Chondrocyte (in vitro differentiated cells): Measurements from ENCODE around the gene MKLN1. TPM values are rescaled to one million over a fixed set of nuclear protein-coding genes. Genes with fewer than 3 reads are reported as not detected.

Experiments
- DNase-seq: peaks from one replicate; pipeline ENCODE4 v3.0.0; 2021; ENCODE audit warnings: mixed read lengths, low spot score
- H3K27ac Mint-ChIP-seq: one replicate; pipeline ENCODE4 v1.8.0; 2021; ENCODE audit warnings: mild to moderate bottlenecking, moderate library complexity, mixed read lengths; ENCODE audit not compliant: unreplicated experiment
- H3K27me3 Mint-ChIP-seq: 2 replicates; pipeline ENCODE4 v1.8.0; 2021; ENCODE audit warnings: low read depth, mixed read lengths
- H3K36me3 Mint-ChIP-seq: 2 replicates; pipeline ENCODE4 v1.8.0; 2021; ENCODE audit warnings: low read depth, mixed read lengths
- H3K4me1 Mint-ChIP-seq: 2 replicates; pipeline ENCODE4 v1.8.0; 2021; ENCODE audit warnings: low read depth, mild to moderate bottlenecking, mixed read lengths
- H3K4me3 Mint-ChIP-seq: one replicate; pipeline ENCODE4 v1.8.0; 2021; ENCODE audit warnings: mild to moderate bottlenecking, moderate library complexity, mixed read lengths; ENCODE audit not compliant: unreplicated experiment
- H3K9me3 Mint-ChIP-seq: 2 replicates; pipeline ENCODE4 v1.8.0; 2021; ENCODE audit warnings: low read depth, mixed read lengths
- CTCF ChIP-seq: fragments of 200-600 bp; sonication (generic); IDR thresholded peaks from 2 replicates; pipeline ENCODE4 v1.5.0; 2021; ENCODE audit warnings: antibody characterized with exemption, mild to moderate bottlenecking, moderate library complexity
- total RNA-seq: library from RNA; stranded (reverse); gene quantifications from 3 replicates; pipeline ENCODE4 v1.2.1, GENCODE V29; 2021

Gene MKLN1
- total RNA-seq, 1 donor from 2014 or later = 33.4 TPM

GRCh38 chr7:131363719-131364118 lies 36.0 kb downstream of the MKLN1 start:
- Mint-ChIP-seq H3K4me1 (peaks cover 65% of the 10 kb centered on the region), H3K27ac (peak overlapping the region; percentile 69), H3K36me3 (no peaks in the 10 kb centered on the region), H3K9me3 (peaks cover 2% of the 10 kb centered on the region), H3K4me3 (no peak overlapping the region), H3K27me3 (no peaks in the 10 kb centered on the region)
- no peak for DNase-seq
- no peak for TF ChIP-seq CTCF

GRCh38 chr7:131364767-131365344 lies 37.2 kb downstream of the MKLN1 start:
- no peaks in the 10 kb centered on the region for H3K9me3 Mint-ChIP-seq
- H3K36me3 Mint-ChIP-seq = no peaks in the 10 kb centered on the region
- no peak overlapping the region for H3K27ac Mint-ChIP-seq
- peaks cover 60% of the 10 kb centered on the region for H3K4me1 Mint-ChIP-seq
- no peak for TF ChIP-seq CTCF
- H3K4me3 Mint-ChIP-seq = no peak overlapping the region
- no peaks in the 10 kb centered on the region for H3K27me3 Mint-ChIP-seq
- no peak for DNase-seq

DNA sequence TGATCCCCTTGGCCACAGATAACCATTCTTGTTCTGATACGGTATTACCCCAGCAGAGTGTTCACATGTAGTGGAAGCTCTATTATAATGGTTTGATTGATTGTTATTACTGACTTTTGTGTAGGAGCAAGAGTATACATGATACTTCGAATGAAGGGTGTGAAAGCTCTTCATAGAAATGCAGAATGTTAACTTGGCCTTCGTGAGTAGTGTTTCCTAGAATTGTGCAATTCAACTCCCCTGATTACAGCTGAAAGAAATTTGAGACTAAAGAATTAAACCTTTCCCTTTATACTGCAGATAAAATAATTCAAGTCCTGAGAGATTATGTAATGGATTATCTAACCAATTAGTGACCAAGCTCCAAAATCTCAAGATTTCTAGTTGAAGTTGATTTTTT lies 38.2 kb downstream of the MKLN1 start:
- H3K27ac Mint-ChIP-seq = no peak overlapping the region
- DNase-seq = no peak
- H3K36me3 Mint-ChIP-seq = no peaks in the 10 kb centered on the region
- no peak overlapping the region for H3K4me3 Mint-ChIP-seq
- no peaks in the 10 kb centered on the region for H3K27me3 Mint-ChIP-seq
- H3K9me3 Mint-ChIP-seq = no peaks in the 10 kb centered on the region
- peaks cover 60% of the 10 kb centered on the region for H3K4me1 Mint-ChIP-seq
- TF ChIP-seq CTCF = no peak

DNA sequence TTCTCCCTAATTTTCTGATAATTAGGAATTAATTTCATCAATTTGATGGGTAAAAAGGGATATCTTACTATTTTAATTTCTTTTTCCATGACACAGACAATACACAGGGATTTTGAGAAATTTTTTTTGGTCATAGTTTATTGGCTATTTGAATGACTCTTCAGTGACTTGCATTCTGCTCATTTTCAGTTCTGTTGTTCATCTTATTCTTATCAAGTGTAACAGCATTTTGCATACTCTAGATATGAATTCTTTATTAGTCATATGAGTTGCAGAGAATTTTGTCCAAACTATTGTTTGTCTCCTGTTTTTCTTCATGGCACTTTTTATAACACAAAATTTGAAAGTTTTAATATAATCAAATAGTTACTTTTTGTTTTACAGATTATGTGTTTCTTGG lies 41.7 kb downstream of the MKLN1 start:
- TF ChIP-seq CTCF = no peak
- DNase-seq = no peak
- no peak overlapping the region for H3K4me3 Mint-ChIP-seq
- no peak overlapping the region for H3K27ac Mint-ChIP-seq
- H3K36me3 Mint-ChIP-seq = no peaks in the 10 kb centered on the region
- H3K4me1 Mint-ChIP-seq = peaks cover 59% of the 10 kb centered on the region
- H3K27me3 Mint-ChIP-seq = no peaks in the 10 kb centered on the region
- H3K9me3 Mint-ChIP-seq = no peaks in the 10 kb centered on the region

GRCh38 chr7:131370523-131370968 lies 42.9 kb downstream of the MKLN1 start:
- no peaks in the 10 kb centered on the region for H3K27me3 Mint-ChIP-seq
- H3K9me3 Mint-ChIP-seq = no peaks in the 10 kb centered on the region
- peaks cover 54% of the 10 kb centered on the region for H3K4me1 Mint-ChIP-seq
- TF ChIP-seq CTCF = no peak
- DNase-seq = no peak
- no peak overlapping the region for H3K4me3 Mint-ChIP-seq
- peak overlapping the region; percentile 32 for H3K27ac Mint-ChIP-seq
- no peaks in the 10 kb centered on the region for H3K36me3 Mint-ChIP-seq
